IMR-90 (cell line): ENCODE measurements around the gene GMNC. TPM values are rescaled to one million over a fixed set of nuclear protein-coding genes. Genes with fewer than 3 reads are reported as not detected.

Source experiments
- ATAC-seq: fragments of 200-7000 bp; cut with Tn5 transposase; 2 replicates; pipeline ENCODE4 v1.9.1; 2020; ENCODE audit warnings: low read depth, mild to moderate bottlenecking, moderate library complexity
- BruUV-seq: library from RNA; stranded (reverse); fragments of 400-500 nt; replicated peaks from 2 replicates; lab custom pipeline; 2021; lab: Mats Ljungman, UMichigan
- CTCF ChIA-PET: fragments of 300-600 bp; formaldehyde crosslinking; extraction: SDS; loops from one replicate; lab custom pipeline; 2021; ENCODE audit warnings: antibody characterized with exemption; lab: Yijun Ruan, JAX
- POLR2A ChIA-PET: fragments of 300-600 bp; sonication (Branson Sonifier 250); formaldehyde crosslinking; loops from one replicate; lab custom pipeline; 2022; ENCODE audit warnings: antibody characterized with exemption; ENCODE audit not compliant: unreplicated experiment; lab: Charles Lee
- DNase-seq: peaks from one replicate; pipeline ENCODE4 v3.0.0; 2013
- H2AFZ ChIP-seq: replicated peaks from 2 replicates; pipeline ENCODE3; 2013; ENCODE audit warnings: low read length, mild to moderate bottlenecking; ENCODE audit not compliant: poor library complexity
- H2AK5ac ChIP-seq: 2 replicates; pipeline ENCODE4 v1.6.1; 2013; ENCODE audit warnings: low read depth, low read length, inconsistent platforms
- H2AK9ac ChIP-seq: replicated peaks from 2 replicates; pipeline ENCODE3; 2013; ENCODE audit warnings: mild to moderate bottlenecking, low read depth, low read length, moderate library complexity; ENCODE audit not compliant: poor library complexity
- H2BK120ac ChIP-seq: 2 replicates; pipeline ENCODE4 v1.6.1; 2013; ENCODE audit warnings: low read depth, low read length, inconsistent platforms
- H2BK15ac ChIP-seq: 3 replicates; pipeline ENCODE4 v1.6.1; 2013; ENCODE audit warnings: low read depth, low read length, inconsistent platforms
- H2BK20ac ChIP-seq: 2 replicates; pipeline ENCODE4 v1.6.1; 2013; ENCODE audit warnings: low read depth, mild to moderate bottlenecking, inconsistent platforms, low read length, moderate library complexity
- H2BK5ac ChIP-seq: 2 replicates; pipeline ENCODE4 v1.6.1; 2013; ENCODE audit warnings: mild to moderate bottlenecking, low read depth, low read length, inconsistent platforms; ENCODE audit not compliant: poor library complexity, severe bottlenecking
- H3K14ac ChIP-seq: replicated peaks from 2 replicates; pipeline ENCODE4 v1.6.1; 2013; ENCODE audit warnings: low read depth, low read length, inconsistent platforms
- H3K18ac ChIP-seq: 2 replicates; pipeline ENCODE4 v1.6.1; 2013; ENCODE audit warnings: low read depth, low read length, control low read depth
- H3K23ac ChIP-seq: 2 replicates; pipeline ENCODE4 v1.6.1; 2013; ENCODE audit warnings: low read depth, low read length, inconsistent platforms
- H3K27ac ChIP-seq: 2 replicates; pipeline ENCODE4 v1.5.1; 2013; ENCODE audit warnings: mild to moderate bottlenecking, control low read depth, low read length; ENCODE audit not compliant: insufficient read depth
- H3K27me3 ChIP-seq: 2 replicates; pipeline ENCODE4 v1.6.1; 2013; ENCODE audit warnings: low read length; ENCODE audit not compliant: control insufficient read depth, insufficient read depth
- H3K36me3 ChIP-seq: 2 replicates; pipeline ENCODE4 v1.6.1; 2013; ENCODE audit warnings: low read length, mixed read lengths; ENCODE audit not compliant: control insufficient read depth, insufficient read depth
- H3K4ac ChIP-seq: 2 replicates; pipeline ENCODE4 v1.6.1; 2013; ENCODE audit warnings: low read depth, low read length, inconsistent platforms
- H3K4me1 ChIP-seq: 2 replicates; pipeline ENCODE4 v1.6.1; 2013; ENCODE audit warnings: low read length, mixed read lengths; ENCODE audit not compliant: control insufficient read depth, insufficient read depth
- H3K4me2 ChIP-seq: 2 replicates; pipeline ENCODE4 v1.6.1; 2013; ENCODE audit warnings: low read depth, mild to moderate bottlenecking, control low read depth, low read length, moderate library complexity
- H3K4me3 ChIP-seq: 2 replicates; pipeline ENCODE4 v1.5.1; 2013; ENCODE audit warnings: low read depth, mild to moderate bottlenecking, control low read depth, low read length, moderate library complexity; ENCODE audit not compliant: insufficient read depth
- H3K56ac ChIP-seq: 2 replicates; pipeline ENCODE4 v1.6.1; 2013; ENCODE audit warnings: low read length, inconsistent platforms; ENCODE audit not compliant: insufficient read depth; ENCODE audit errors: extremely low read depth
- H3K79me1 ChIP-seq, 2 experiments: 2 replicates each; pipeline ENCODE4 v1.6.1; 2013; ENCODE audit warnings: low read length in 2 of 2, inconsistent platforms in 1 of 2, low read depth in 1 of 2
- H3K9ac ChIP-seq: 2 replicates; pipeline ENCODE4 v1.6.1; 2013; ENCODE audit warnings: low read depth, low read length, control low read depth
- H3K9me1 ChIP-seq: 2 replicates; pipeline ENCODE4 v1.6.1; 2013; ENCODE audit warnings: low read length, inconsistent platforms; ENCODE audit not compliant: insufficient read depth
- H3K9me3 ChIP-seq: 2 replicates; pipeline ENCODE4 v1.6.1; 2013; ENCODE audit warnings: low read length; ENCODE audit not compliant: control insufficient read depth, insufficient read depth
- H4K20me1 ChIP-seq: 2 replicates; pipeline ENCODE4 v1.6.1; 2013; ENCODE audit warnings: low read length, inconsistent platforms; ENCODE audit not compliant: insufficient read depth
- H4K5ac ChIP-seq: 2 replicates; pipeline ENCODE4 v1.6.1; 2013; ENCODE audit warnings: mild to moderate bottlenecking, low read depth, low read length, control low read depth
- H4K8ac ChIP-seq, 2 experiments: 2 replicates each; pipeline ENCODE4 v1.6.1; 2013; ENCODE audit warnings: low read depth in 2 of 2, low read length in 2 of 2, control low read depth in 1 of 2, inconsistent platforms in 1 of 2
- H4K91ac ChIP-seq: 2 replicates; pipeline ENCODE4 v1.6.1; 2013; ENCODE audit warnings: low read depth, low read length, inconsistent platforms; ENCODE audit not compliant: insufficient read depth
- ELK1 ChIP-seq: fragments of 150-350 bp; IDR thresholded peaks from 2 replicates; pipeline ENCODE4 v1.6.1; 2016; ENCODE audit warnings: low read depth, mild to moderate bottlenecking, low read length, moderate library complexity, borderline replicate concordance
- MAFK ChIP-seq: IDR thresholded peaks from 2 replicates; pipeline ENCODE4 v1.6.1; 2012; ENCODE audit warnings: low read depth, low read length, improper control_type of control experiment
- NFE2L2 ChIP-seq: fragments of 150-350 bp; IDR thresholded peaks from 2 replicates; pipeline ENCODE4 v1.6.1; 2016; ENCODE audit warnings: low read depth, mild to moderate bottlenecking, low read length
- RFX5 ChIP-seq: IDR thresholded peaks from 2 replicates; pipeline ENCODE4 v1.8.0; 2012; ENCODE audit warnings: low read depth, mild to moderate bottlenecking, low read length, moderate library complexity
- WGBS, 2 experiments: methylation state at CpG; one replicate each; pipeline versions ENCODE4 v1.1.5 to v1.1.7; 2013; ENCODE audit warnings: missing lambda C conversion rate in 2 of 2; ENCODE audit not compliant: insufficient read length in 1 of 2; ENCODE audit errors: extremely low coverage in 2 of 2; 5-methylcytosine and 5-hydroxymethylcytosine counted together
- dilution Hi-C: fragments of 300-500 bp; cut with HindIII; formaldehyde crosslinking; loops from one replicate; pipeline ENCODE4 v1.14.3; 2018; ENCODE audit warnings: low sequenced_read_pairs; ENCODE audit not compliant: unreplicated experiment
- in situ Hi-C: fragments of 300-500 bp; cut with MboI; formaldehyde crosslinking; loops from 3 replicates; pipeline ENCODE4 v1.14.3; 2019; ENCODE audit warnings: low sequenced_read_pairs, inconsistent platforms, mixed read lengths
- intact Hi-C: fragments of 100-400 bp; cut with micrococcal nuclease; formaldehyde crosslinking; loops from 2 replicates; pipeline ENCODE4 v1.10.0; 2022
- polyA plus RNA-seq, 3 experiments: library from polyadenylated mRNA; depleted of rRNA; stranded (reverse); fragments of >200 nt; gene quantifications; 2 replicates each; pipeline ENCODE4 v1.2.3, GENCODE V29; 2012; ENCODE audit warnings: low replicate concordance in 1 of 3
- total RNA-seq: library from RNA; depleted of rRNA; stranded (reverse); fragments of >200 nt; gene quantifications from 2 replicates; pipeline ENCODE4 v1.2.3, GENCODE V29; 2012

GMNC gene
- total and polyA plus RNA-seq, 2 of the 4 experiments (the other 2 are of a cell fraction): 0.15 to 0.18 TPM

GRCh38 chr3:190831225-190831624 lies 31.3 kb downstream of the GMNC start:
- H3K9me3 ChIP-seq: no peaks in the 10 kb centered on the region
- no peak overlapping the region for H3K18ac ChIP-seq
- POLR2A ChIA-PET: no interaction called here
- H2AFZ ChIP-seq: no peak overlapping the region
- no peak overlapping the region for H2BK15ac ChIP-seq
- TF ChIP-seq RFX5: no peak
- TF ChIP-seq NFE2L2: no peak
- TF ChIP-seq MAFK: no peak
- no peak for TF ChIP-seq ELK1
- intact Hi-C loops (no loop called here), in situ Hi-C loops (no loop called here), dilution Hi-C loops (no loop called here)
- no peak overlapping the region for H2AK9ac ChIP-seq
- 0% methylated on average over 1 of the region's 8 CpGs; no CpG with 5 or more reads in 1 of the 2 experiments for WGBS, 2 experiments
- H3K79me1 ChIP-seq: no peaks in the 10 kb centered on the region
- H2BK20ac ChIP-seq: no peak overlapping the region
- H4K8ac ChIP-seq: no peak overlapping the region
- no peak overlapping the region for H3K4me2 ChIP-seq
- H3K4ac ChIP-seq: no peak overlapping the region
- ATAC-seq (no peak), DNase-seq (no peak)
- no peak overlapping the region for H3K14ac ChIP-seq
- no peak overlapping the region for H3K23ac ChIP-seq
- H2AK5ac ChIP-seq: no peak overlapping the region
- BruUV-seq: no TSS peak
- no peak overlapping the region for H4K91ac ChIP-seq
- no peak overlapping the region for H4K5ac ChIP-seq
- no peak overlapping the region for H3K56ac ChIP-seq
- no peaks in the 10 kb centered on the region; the same call in 1 of the 2 replicates for H3K27me3 ChIP-seq
- H3K36me3 ChIP-seq: no peaks in the 10 kb centered on the region
- no peak overlapping the region for H2BK5ac ChIP-seq
- no peak overlapping the region for H3K9ac ChIP-seq
- H4K20me1 ChIP-seq: no peaks in the 10 kb centered on the region
- H3K9me1 ChIP-seq: no peaks in the 10 kb centered on the region
- CTCF ChIA-PET: interaction anchor here (1.5 kb wide), 1 partner anchor 19 kb away, joined by 6 read pairs; no protein-coding TSS in a partner anchor
- H3K4me1 ChIP-seq: no peaks in the 10 kb centered on the region
- H3K27ac ChIP-seq: no peak overlapping the region
- H2BK120ac ChIP-seq: no peak overlapping the region
- H3K4me3 ChIP-seq: no peak overlapping the region
